Stimulated activated CD8-positive, alpha-beta memory T cell treated with anti-CD3 and anti-CD28 coated beads, Interleukin-15, amount 100 ng/mL, for 1 hour (primary cell): ENCODE data around the gene RALY.
A peak's percentile ranks its signal among the peaks of the same experiment; 100 is the strongest.
"Not testable (repeated sequence)": the region's sequence is repeated elsewhere in the genome, so short reads cannot be mapped to it uniquely, and the experiment has no call there.

Experiments used
- DNase-seq: peaks from one replicate; pipeline ENCODE4 v3.0.0-alpha.2; 2020; ENCODE audit warnings: low read depth

RALY gene

DNA sequence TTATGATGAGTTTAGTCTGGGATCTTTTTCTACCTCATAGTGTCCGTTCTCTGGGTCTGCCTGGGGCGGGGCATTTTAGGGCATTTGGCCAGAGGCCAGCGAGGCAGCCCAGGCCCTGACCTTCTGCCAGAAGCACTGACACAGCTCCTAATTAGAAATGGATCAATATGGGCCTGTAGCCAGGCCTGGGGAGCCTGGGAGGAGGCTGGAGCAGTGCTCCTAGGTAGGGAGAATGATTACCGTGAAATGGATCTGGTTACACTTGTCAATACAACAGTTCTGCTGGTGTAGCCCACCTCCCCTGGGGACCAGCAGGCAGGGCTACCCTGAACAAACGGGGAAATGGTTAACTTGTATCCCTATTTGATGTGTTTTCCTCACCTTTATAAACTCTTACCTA is 23.0 kb downstream of the RALY start:
- DNase-seq, result no peak

DNA sequence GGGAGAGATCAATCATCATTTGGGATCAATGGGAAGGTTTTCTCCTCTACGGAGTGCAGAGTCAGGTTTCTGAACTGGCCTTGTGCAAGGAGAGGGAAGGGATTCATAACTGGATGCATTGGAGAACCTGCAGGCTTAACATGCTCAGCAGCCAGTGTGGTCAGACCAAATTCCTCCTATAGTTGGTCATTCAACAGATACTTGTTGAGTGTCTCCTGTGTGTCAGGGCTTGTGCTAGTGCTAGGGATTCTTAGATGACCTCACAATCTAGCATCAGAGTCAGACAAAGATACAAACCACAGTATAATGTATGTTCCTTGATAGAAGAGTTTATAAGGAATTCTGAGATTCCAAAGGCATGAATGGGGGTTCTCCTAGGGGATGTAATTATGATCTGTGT is 23.9 kb downstream of the RALY start:
- DNase-seq, result no peak

DNA sequence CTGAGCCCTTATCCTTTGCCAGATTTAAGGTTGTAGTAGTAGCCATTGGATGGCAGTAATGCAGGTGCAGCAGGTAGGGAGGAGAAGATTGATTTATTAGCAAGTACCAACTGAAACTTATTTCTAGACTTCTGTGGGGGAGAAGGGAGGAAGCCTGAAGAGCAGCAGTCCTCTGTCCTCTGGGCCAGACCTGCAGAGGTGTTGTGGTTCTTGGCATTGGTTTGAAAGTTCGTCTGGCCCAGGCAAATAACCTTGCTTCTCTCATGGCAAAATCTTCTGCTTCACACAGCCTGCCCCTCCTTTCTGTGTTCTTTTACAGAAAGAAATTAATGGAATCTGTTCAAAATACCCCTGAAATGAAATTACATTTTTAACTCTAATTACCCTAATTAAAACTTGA is 24.5 kb downstream of the RALY start:
- DNase-seq, result no peak

DNA sequence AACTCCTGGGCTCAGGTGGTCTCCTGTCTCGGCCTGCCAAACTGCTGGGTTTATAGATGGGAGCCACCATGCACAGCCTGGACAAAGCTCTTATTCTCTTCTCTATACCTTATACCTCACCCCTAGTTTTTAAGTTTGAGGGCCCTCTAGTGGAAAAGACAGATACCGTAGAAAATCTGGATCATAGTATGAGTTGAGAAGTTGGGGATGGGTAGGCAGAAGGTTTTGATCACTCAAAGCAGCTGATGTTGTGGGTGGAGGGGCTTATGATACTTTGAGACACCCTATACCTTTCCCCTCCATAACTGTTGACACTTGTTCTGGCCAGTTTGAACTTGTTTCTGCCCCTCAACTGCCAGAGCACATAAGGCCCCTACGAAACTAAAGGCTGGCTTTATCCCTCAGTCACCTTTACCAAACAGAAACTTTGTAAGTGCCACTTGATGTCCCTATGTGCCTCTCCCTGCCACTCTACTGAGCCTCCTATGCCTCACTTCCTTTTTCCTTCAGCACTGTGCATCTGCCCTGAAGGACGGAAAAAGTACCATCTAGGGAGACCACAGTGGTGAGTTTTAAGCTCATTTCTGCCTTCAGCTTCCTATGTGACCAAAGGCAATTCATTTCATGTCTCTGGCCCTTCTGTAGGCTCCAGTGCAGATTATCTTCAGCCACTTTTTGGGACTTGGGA is 28.6 kb downstream of the RALY start:
- DNase-seq, result no peak

DNA sequence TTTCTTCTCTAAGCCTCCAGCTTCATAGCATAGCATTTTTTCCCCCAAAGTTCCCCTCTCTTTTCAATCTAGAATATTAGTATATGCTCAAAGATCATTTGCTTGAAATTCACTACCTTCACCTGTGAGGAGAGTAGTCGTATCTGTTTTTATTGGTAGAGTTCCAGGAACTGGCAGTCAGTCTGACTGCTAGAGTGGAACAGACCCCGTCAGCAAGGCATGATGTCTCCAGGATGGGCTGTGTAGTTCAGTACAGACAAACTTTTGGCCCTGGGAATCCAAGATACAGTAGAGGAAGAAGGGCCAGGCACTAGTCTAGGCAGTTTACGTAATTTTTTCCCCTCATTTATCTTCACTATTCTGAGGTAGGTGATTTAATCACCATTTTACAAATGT is 29.1 kb downstream of the RALY start:
- DNase-seq, result no peak

DNA sequence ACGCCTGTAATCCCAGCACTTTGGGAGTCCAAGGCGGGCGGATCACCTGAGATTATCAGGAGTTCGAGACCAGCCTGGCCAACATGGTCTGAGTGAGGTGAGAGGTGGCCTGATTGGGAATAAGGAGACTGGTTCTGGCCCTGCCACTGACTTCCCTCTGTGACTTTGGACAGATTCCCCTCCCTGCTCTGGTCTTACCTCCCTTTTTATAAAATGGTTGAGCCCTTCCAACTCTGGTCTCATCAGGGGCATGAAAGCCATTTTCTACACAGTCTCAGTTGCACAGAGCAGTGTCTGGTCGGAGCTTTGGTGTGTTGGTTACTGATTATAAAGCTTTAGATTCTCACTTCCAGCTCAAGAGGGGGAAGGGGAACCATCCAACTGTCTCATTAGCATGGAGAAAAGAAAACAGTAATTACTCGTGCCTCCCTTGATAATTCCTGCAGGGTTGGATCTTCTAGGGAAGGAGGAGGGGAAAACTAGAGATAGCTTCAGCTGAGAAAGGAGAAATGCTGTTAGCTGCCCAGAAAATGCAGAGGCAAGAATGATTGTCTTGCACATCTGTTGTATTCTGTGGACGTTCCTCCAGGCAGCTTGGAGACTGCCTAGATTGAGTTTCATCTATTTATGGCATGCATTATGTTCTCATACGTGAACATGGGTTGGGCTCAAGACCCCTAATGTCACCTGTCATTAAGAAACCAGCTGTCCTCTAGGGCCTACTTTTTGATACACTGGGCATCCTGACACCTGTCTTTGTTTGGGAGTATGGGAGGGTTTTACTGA is 30.4 kb downstream of the RALY start:
- no peak for DNase-seq

DNA sequence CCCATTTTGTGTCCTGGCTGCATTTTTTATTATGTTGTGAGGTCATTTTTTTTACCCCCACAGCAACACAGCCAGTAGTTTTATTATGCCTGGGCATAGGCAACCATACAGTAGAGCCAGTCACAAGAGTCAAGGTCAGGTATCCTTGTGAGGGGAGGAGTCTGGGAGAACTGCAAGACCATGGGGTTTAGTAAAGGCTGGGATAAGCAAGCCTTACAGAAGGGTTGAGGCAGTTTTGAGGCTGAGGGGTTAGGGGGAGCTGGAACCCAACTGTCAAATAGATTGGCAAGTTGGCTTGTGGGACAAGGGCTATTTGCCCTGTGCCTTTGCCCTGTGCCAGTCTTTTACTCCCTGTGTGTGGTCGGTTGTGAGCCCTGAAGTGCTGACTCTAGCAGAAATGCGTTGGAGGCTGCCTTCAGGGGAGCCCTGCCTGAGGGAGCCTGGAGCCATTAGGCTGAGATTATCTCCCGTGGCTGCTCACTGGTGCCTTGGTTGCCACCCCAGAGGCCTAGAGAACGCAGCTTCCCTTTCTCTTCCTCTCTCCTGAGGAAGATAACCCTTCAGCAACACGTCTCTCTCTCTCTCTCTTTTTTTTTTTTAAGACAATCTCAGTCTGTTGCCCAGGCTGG is 31.1 kb downstream of the RALY start:
- no peak for DNase-seq

DNA sequence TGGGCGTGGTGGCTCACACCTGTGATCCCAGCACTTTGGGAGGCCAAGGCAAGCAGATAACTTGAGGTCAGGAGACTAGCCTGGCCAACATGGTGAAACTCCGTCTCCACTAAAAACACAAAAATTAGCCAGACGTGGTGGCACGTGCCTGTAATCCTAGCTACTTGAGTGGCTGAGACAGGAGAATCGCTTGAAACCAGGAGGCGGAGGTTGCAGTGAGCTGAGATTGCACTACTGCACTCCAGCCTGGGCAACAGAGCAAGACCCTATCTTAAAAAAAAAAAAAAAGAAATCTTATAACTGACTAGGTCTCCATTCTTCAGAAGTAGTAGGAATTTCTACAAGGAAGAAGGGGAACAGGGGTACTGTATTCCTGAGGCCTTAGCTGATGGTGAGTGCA is 34.3 kb downstream of the RALY start:
- not testable (repeated sequence) for DNase-seq

DNA sequence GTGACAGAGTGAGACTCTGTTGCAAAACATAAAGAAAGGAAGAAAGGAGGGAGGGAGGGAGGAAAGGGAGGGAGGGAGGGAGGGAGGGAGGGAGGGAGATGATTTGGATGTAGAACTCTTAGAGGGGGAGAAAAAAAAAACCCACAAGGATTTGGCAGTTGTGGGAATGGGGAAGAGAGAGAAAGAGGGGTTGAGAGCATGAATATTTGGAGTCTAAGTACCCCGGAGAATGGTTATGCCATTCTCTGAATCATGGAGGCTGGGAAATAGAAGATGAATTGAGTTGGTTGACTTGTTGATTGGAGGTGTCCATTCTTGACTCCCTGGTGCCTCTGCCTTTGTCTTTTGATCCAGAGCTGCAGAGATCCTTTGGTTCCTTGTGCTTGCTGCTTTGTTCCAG is 35.7 kb downstream of the RALY start:
- DNase-seq, result no peak

DNA sequence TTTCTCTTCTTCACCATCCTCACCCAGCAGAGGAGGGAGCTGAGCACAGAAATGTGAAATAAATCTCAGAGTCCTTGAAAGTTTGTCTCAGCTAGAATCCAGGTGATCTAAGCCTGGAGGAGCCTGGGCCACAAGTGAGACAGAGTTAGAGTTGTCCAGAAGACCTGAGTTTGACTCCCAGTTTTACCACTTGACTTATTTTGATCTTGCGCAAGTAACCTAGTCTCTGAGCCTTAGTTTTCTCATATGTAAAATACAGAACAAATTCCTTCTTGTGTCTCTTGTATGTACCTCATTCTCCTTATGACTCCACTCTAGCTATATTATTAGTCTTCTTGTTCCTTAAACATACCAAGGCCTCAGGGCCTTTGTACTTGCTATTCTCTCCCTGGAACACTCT is 36.7 kb downstream of the RALY start:
- no peak for DNase-seq

DNA sequence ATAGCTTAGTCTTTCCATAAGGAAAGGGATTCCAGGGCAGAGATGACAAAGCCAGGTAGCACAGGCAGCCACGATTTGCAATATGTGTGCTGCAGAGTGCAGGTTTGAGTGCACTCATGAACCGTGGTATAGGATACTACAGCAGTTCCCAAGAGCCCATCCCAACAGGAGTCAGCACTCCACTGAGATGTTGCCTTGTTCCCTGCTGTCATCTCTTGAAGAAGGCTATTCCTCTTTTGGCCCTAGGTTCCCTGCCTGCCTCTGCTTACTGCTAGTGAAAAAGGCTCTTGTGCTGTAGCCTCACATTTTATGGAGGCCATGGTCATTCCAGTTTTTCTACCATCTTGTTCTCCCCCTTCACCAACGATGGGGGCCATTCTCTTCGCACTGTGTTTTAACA is 40.2 kb downstream of the RALY start:
- no peak for DNase-seq

DNA sequence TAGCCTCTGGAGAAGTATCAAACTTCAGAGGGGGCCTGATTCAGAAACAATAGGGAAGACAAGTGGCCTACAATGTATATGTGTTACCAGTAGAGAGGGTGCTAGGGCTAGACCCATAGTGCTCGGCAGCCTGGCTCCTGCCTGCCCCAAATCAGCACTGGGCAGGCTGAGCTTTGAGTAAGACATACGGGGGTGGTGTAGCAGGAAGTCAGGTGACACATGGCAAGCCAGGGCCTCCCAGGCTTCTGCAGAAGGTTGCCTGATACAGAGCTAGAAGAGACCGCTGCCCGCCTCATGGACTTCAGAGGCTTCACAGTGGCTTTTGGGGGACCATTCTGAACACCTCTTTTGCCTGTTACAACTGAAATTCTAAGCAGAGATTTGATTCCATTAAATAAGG is 43.4 kb downstream of the RALY start:
- peak; percentile 13 for DNase-seq

DNA sequence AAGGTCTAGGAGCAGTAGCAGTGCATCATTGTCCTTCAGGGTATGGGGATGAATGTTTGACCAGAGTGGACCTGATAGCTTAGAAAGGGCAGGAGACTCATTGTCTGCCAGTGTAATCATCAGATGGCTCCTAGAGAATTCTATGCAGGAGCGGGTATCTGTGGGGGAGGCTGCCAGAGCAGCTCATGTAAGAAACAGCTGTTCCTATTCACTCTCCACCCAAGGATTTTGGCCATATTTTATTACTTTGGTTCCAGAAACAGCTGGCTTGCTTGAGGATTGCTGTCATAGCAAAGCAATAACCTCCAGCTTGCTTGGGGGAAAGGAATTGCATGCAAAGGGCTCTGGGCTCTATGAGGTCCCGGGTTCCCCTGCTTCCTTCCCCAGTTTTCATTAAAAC is 44.1 kb downstream of the RALY start:
- no peak for DNase-seq

DNA sequence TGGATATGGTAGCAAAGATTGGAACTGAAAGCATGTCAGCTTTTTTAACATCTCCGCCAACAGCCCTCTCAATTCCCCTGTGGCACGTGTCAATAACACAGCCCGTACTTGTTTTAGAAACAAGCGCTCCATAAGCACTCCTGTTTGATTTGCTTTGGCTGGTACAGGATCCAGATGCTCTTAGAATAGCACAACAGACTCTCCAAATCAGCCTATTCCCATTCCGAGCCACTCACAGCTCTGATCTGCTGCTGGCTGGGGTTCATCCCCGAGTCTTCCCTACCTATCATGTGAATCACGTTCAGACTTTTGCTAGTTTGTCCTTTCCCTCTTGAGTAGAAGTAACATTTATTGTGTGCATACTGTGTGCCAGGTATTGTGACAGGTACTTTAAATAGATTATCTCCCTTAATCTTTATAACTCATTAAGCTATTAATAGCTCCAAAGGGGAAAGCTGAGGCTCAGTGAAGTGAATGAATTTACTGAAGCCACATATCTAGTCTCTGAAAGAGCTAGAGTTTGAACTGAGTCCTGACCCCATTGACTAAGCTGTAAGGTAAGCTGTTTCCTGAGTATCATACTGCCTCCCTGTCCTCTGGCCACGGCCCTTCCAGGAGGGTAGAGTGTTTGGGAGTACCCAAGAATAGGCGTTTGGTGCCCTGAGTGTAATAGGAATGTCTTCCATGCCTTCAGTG is 46.7 kb downstream of the RALY start:
- DNase-seq, result no peak

DNA sequence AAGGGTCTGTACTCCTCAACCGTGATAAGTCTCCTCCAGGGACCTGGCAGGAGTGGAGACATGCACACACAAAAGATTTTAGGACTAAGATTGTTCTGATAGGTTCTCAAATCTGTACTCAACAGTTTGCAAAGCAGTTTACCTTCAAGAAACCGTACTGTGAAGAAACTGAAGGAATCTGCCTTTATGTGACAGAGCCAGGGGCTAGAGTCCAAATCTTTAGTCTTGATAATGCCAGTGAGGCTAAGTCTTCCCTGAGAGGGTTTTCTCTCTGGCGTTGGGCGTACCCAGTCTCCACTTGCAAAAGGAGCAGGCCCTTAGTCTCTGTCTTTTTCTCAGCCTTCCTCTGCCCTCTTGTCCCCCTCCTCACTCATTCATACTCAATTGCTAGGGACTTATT is 47.5 kb downstream of the RALY start:
- no peak for DNase-seq

DNA sequence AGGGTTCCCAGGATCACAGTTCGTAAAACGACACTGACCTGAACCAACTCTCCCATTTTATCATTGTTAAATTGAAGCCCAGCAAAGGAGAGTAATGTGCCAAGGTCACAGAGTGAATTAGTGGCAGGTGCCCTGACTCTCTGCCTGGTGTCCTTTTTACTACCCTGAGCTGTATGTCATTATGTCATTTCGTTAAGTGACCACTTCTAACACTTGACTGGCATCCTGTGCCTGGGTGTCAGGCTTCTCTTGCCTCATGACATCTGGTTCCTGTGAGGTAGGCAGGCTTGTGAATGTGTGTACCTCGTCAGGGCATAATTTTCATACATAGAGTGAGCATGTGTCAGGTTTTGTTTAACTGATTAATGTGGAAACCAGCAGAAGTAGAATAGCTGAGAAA is 48.6 kb downstream of the RALY start:
- no peak for DNase-seq

DNA sequence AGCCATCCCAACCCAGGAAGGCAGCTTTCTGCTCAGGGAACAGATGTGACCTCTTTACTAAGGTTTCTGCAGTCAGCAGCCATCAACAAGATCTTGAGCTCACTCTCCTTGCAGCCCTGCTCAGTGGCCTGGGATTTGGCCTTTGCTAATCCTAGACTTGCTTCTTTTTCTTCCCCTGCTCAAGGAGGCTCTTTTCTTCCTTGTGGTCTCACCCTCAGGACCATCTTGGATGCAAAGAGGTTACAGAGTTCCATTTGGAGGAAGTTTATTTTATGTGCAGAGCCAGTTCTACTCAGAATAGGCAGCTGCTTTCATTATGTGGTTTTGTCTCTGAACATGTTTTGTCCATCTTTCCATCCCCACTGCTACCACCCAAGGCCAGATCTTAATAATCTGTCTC is 49.3 kb downstream of the RALY start:
- DNase-seq, result no peak

DNA sequence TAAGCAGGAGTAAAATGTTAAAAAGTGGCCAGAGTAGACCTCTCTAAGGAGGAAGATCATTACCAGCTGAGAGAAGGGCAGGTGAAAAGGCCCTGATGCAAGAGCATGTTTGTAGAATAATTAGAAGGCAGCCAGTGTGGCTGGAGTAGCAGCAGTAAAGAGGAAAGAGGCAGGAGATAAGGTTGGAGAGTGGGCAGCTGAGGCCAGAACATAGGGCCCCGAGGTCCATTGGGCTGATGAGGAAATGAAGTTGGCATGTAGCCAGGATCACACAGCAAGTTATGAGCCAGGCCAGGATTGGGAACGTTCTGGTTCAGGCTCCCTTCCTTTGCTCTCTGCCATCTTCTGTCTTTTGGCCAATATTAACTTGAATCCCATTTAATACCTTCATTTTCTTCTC is 51.6 kb downstream of the RALY start:
- DNase-seq, result no peak

DNA sequence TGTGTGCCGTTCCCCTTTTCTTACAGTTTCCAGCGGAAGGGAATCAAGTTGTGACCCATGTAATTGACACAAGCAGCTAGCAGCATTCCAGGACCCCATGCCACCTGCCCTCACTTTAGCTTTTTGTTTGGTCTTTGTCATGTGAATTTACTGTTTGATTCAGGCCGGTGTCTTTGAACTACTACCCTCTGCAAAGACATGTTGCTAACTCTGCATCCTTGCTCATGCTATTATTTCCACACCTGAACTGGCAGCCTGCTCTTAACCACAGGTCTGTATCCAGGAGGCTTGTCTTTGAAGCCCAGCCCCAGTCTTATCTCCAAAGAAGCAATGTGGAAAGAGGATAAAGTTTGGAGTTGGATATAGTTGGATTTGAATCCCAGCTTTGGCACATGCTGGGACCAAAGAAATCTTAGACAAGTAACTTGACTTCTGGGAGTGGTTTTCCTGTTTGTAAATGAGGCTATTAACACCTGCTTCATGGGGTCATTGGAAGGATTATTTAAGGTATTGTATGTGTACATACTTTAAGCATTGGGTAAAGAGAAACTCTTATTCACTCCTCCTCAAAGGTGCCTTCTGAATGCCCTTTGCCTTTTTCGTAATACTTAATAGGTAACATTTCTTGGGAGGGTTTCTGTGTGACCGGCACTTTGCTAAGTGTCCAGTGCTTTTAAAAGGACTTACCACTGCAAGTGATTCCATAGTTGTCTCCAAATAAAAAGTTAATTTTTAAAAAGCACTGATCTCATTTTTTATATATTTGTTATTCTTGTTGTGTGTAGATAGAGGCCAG is 52.4 kb downstream of the RALY start:
- no peak for DNase-seq

DNA sequence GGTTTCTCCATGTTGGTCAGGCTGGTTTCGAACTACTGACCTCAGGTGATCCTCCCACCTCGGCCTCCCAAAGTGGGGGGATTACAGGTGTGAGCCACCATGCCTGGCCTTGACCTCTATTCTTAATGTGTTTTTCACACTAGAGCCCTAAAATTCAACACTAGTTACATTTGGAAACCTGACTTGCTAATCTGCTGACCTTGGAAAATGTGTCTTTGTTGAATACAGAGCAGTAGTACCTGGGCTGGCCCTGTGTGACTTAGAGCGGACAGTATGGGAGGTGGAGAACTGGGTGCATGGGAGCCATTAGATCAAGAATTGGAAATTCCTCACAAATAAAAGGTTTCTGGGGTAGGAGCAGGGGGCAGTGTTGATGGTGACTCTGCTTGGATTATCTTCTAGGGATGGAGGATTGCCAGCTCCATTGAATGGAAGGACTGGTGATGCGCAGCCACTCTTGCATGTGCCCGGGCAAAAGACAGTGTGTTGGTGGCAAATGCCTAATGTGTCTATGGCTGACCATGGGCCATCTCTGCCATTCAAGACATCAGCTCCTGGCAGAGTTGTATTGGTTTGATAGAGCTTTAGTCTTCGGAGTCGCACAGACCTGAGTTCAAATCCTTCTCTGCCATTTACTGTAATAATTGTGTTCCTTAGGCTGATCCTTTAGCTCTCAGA is 53.4 kb downstream of the RALY start:
- no peak for DNase-seq

DNA sequence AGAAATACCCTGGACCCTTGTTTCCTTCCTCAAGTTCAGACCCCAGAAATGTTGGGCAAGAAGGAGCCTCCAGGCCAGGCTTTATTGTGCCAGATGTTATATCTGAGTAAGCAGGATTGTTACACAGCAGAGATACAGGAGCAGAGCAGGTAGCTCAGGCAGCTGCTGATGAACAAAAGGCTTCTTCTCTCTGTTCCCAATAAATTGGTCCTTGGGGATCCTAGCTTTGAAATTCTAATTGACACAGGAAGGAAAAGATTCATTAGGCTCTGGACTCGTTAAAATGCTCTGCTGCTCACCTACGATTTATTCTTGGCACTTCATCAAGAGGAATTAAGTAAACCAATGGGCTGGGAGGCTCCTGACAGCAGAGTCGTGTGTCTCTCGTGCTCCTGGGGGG is 54.2 kb downstream of the RALY start:
- DNase-seq, result no peak
